MCF 10A (cell line): ENCODE data around the gene PARD6B. TPM values are rescaled to one million over a fixed set of nuclear protein-coding genes. Genes with fewer than 3 reads are reported as not detected.
A peak's percentile ranks its signal among the peaks of the same experiment; 100 is the strongest.

Experiments used
- BruUV-seq: library from RNA; stranded (reverse); fragments of 400-500 nt; replicated peaks from 2 replicates; lab custom pipeline; 2021; lab: Mats Ljungman, UMichigan
- CTCF ChIA-PET: fragments of 300-600 bp; sonication (Branson Sonifier 250); formaldehyde crosslinking; extraction: SDS; loops from one replicate; lab custom pipeline; 2021; ENCODE audit warnings: antibody characterized with exemption, inconsistent platforms; lab: Yijun Ruan, JAX
- POLR2A ChIA-PET: fragments of 300-600, 350-650 bp; sonication (Branson Sonifier 250); formaldehyde crosslinking; extraction: SDS; loops from one replicate; lab custom pipeline; 2020; ENCODE audit warnings: antibody characterized with exemption, inconsistent platforms; lab: Yijun Ruan, JAX
- DNase-seq: peaks from one replicate; pipeline ENCODE4 v3.0.0-alpha.2; 2018; ENCODE audit not compliant: unreplicated experiment
- H3K27ac Mint-ChIP-seq: one replicate; pipeline ENCODE4 v1.8.0; 2022; ENCODE audit warnings: mild to moderate bottlenecking, low read depth, mixed read lengths; ENCODE audit not compliant: unreplicated experiment
- H3K27me3 Mint-ChIP-seq: one replicate; pipeline ENCODE4 v1.8.0; 2022; ENCODE audit warnings: mixed read lengths; ENCODE audit not compliant: insufficient read depth, unreplicated experiment
- H3K36me3 Mint-ChIP-seq: one replicate; pipeline ENCODE4 v1.8.0; 2022; ENCODE audit warnings: mild to moderate bottlenecking, moderate library complexity, mixed read lengths; ENCODE audit not compliant: insufficient read depth, unreplicated experiment
- H3K4me1 Mint-ChIP-seq: one replicate; pipeline ENCODE4 v1.8.0; 2022; ENCODE audit warnings: mixed read lengths; ENCODE audit not compliant: insufficient read depth, unreplicated experiment
- H3K4me3 Mint-ChIP-seq: one replicate; pipeline ENCODE4 v1.8.0; 2022; ENCODE audit warnings: mild to moderate bottlenecking, moderate library complexity, mixed read lengths; ENCODE audit not compliant: unreplicated experiment
- H3K9me3 Mint-ChIP-seq: one replicate; pipeline ENCODE4 v1.8.0; 2022; ENCODE audit warnings: mixed read lengths; ENCODE audit not compliant: unreplicated experiment
- intact Hi-C: fragments of 100-400 bp; cut with micrococcal nuclease; formaldehyde crosslinking; loops from 2 replicates; pipeline ENCODE4 v1.14.1; 2022
- total RNA-seq: library from RNA; stranded (reverse); gene quantifications from 2 replicates; pipeline ENCODE4 v1.2.3, GENCODE V29; 2022
- TF ChIP-seq, protein P1 (sequence below): fragments of 200-600 bp; IDR thresholded peaks from one replicate; pipeline ENCODE4 v1.8.0; 2022; ENCODE audit warnings: antibody characterized with exemption, mild to moderate bottlenecking; ENCODE audit not compliant: unreplicated experiment

Gene PARD6B
- total RNA-seq, 1 experiment from 2014 or later: 5.8 TPM

DNA sequence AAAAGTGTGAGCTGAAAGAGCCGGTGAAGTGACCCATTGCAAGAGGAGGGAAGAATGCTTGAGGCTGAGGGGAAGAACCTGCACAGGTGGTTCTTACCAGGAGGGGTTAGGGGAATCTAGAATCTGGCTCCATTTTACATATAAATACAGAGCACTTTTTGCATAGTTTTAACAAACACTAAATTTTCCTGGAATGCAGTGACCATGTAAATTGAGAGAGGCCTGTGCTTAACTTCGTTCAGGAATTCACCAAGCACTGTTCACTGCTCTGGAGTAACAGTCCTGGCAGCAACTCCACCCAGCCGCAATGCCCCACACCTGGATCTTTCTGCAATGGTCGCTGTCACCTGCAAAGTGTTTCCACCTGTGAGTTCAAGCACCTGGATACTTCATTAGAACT is 26.9 kb upstream of the PARD6B start:
- Mint-ChIP-seq H3K4me3 (no peak overlapping the region), H3K27me3 (no peaks in the 10 kb centered on the region), H3K4me1 (no peaks in the 10 kb centered on the region), H3K27ac (peak overlapping the region; percentile 53), H3K9me3 (no peaks in the 10 kb centered on the region), H3K36me3 (no peaks in the 10 kb centered on the region)
- intact Hi-C loops: no loop called here
- ChIA-PET POLR2A (interaction anchor here (0.7 kb wide), 1 partner anchor 87 kb away, joined by 3 read pairs; no protein-coding TSS in a partner anchor), CTCF (interaction anchor here (0.6 kb wide), 2 partner anchors 62 to 584 kb away, joined by 3 to 4 read pairs; no protein-coding TSS in a partner anchor)
- DNase-seq: no peak
- TF ChIP-seq, protein P1, sequence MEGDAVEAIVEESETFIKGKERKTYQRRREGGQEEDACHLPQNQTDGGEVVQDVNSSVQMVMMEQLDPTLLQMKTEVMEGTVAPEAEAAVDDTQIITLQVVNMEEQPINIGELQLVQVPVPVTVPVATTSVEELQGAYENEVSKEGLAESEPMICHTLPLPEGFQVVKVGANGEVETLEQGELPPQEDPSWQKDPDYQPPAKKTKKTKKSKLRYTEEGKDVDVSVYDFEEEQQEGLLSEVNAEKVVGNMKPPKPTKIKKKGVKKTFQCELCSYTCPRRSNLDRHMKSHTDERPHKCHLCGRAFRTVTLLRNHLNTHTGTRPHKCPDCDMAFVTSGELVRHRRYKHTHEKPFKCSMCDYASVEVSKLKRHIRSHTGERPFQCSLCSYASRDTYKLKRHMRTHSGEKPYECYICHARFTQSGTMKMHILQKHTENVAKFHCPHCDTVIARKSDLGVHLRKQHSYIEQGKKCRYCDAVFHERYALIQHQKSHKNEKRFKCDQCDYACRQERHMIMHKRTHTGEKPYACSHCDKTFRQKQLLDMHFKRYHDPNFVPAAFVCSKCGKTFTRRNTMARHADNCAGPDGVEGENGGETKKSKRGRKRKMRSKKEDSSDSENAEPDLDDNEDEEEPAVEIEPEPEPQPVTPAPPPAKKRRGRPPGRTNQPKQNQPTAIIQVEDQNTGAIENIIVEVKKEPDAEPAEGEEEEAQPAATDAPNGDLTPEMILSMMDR: no peak
- BruUV-seq: no TSS peak

DNA sequence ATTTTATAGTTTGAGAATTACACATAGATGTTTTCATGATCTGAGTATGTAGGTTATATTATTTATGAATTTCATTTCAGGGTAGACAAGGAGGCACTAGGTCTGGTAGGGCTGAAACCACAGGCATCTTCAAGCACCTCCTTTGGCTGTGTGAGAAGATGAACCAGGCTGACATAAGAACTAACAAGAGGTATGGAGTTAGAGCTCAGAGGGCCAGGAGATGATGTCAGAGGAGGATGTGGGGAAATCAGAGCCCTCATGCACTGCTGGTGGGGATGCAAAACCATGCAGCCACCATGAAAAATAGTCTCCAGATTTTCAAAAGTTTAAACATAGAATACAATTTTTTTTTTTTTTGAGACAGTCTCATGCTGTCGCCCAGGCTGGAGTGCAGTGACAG is 26.4 kb upstream of the PARD6B start:
- Mint-ChIP-seq H3K4me3 (no peak overlapping the region), H3K9me3 (no peaks in the 10 kb centered on the region), H3K36me3 (no peaks in the 10 kb centered on the region), H3K27ac (peak overlapping the region; percentile 53), H3K27me3 (no peaks in the 10 kb centered on the region), H3K4me1 (no peaks in the 10 kb centered on the region)
- no peak for DNase-seq
- BruUV-seq: no TSS peak
- CTCF ChIA-PET: interaction anchor here (0.6 kb wide), 1 partner anchor 584 kb away, joined by 3 read pairs; no protein-coding TSS in a partner anchor
- POLR2A ChIA-PET: interaction anchor here (0.7 kb wide), 1 partner anchor 86 kb away, joined by 3 read pairs; no protein-coding TSS in a partner anchor
- intact Hi-C loops: no loop called here
- TF ChIP-seq, protein P1: no peak

DNA sequence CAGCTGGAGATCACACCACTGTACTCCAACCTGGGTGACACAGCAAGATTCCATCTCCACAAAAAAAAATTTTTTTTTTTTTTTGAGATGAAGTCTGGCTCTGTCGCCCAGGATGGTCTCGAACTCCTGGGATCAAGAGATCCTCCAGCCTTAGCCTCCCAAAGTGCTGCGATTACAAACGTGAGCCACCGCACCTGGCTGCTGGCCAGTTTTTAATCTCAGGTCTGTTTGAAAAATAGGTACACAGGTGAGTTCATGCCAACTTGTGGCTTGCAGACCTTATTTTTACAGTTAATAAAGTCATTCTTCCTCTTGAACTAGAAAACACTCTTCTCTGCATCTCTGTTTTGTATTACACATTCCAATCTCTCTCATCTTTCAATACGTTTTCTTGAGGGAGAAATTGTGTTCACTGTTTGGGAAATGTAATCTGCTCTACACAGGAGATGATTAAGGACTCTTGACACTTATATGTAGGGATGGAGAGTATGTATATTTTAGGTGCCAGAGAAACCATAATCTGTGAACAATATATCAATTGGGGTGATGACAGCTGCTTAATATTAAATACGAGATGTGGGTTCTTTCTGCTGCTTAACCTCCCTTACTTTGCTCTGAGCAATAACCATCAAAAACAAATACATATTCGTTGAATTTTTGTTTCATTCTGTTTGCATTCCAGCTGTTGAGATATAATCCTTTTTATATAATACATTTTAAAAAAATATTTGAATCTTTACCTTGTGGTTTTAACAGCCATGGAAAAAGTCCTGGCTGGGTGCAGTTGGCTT is 22.3 kb upstream of the PARD6B start:
- Mint-ChIP-seq H3K4me1 (peaks cover 14% of the 10 kb centered on the region), H3K27me3 (no peaks in the 10 kb centered on the region), H3K36me3 (no peaks in the 10 kb centered on the region), H3K9me3 (no peaks in the 10 kb centered on the region), H3K27ac (no peak overlapping the region), H3K4me3 (no peak overlapping the region)
- no TSS peak for BruUV-seq
- TF ChIP-seq, protein P1: no peak
- intact Hi-C loops: no loop called here
- POLR2A ChIA-PET: interaction anchor here (0.7 to 1.3 kb wide), 5 partner anchors 11 to 46 kb away, joined by 3 to 7 read pairs (median 3); no protein-coding TSS in a partner anchor
- CTCF ChIA-PET: interaction anchor here (0.6 to 0.9 kb wide), 3 partner anchors 11 to 35 kb away, joined by 3 to 5 read pairs (median 3); no protein-coding TSS in a partner anchor
- DNase-seq: no peak

DNA sequence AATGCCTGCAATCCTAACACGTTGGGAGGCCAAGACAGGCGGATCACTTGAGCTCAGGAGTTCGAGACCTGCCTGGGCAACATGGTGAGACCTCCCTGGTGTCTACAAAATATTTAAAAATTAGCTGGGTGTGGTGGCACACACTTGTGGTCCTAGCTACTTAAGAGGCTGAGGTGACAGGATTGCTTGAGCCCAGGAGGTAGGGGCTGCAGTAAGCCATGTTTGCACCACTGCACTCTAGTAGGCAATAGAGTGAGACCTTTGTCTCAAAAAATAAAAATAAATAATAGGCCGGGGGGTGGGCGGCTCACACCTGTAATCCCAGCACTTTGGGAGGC is 21.8 kb upstream of the PARD6B start:
- intact Hi-C loops: no loop called here
- DNase-seq: no peak
- H3K27ac Mint-ChIP-seq: no peak overlapping the region
- no peaks in the 10 kb centered on the region for H3K36me3 Mint-ChIP-seq
- TF ChIP-seq, protein P1: no peak
- CTCF ChIA-PET: interaction anchor here (0.5 to 0.9 kb wide), 4 partner anchors 11 to 226 kb away, joined by 3 to 5 read pairs (median 3); no protein-coding TSS in a partner anchor
- POLR2A ChIA-PET: interaction anchor here (0.7 to 1.3 kb wide), 5 partner anchors 10 to 46 kb away, joined by 3 to 7 read pairs (median 3); no protein-coding TSS in a partner anchor
- no peaks in the 10 kb centered on the region for H3K27me3 Mint-ChIP-seq
- no peaks in the 10 kb centered on the region for H3K9me3 Mint-ChIP-seq
- peaks cover 14% of the 10 kb centered on the region for H3K4me1 Mint-ChIP-seq
- BruUV-seq: no TSS peak
- no peak overlapping the region for H3K4me3 Mint-ChIP-seq
